B cell (primary cell): ENCODE results near the gene CPNE1.

Experiments used
- EZH2 ChIP-seq: IDR thresholded peaks from 2 replicates; pipeline ENCODE4 v1.6.1; 2012; ENCODE audit warnings: borderline replicate concordance, low read depth, mild to moderate bottlenecking, moderate library complexity, low read length; ENCODE audit not compliant: insufficient read depth, poor library complexity, severe bottlenecking
- TF ChIP-seq, protein P1 (sequence below): fragments of 200-600 bp; IDR thresholded peaks from one replicate; pipeline ENCODE4 v1.8.0; 2022; ENCODE audit warnings: antibody characterized with exemption, mild to moderate bottlenecking

- TF ChIP-seq, protein P1, sequence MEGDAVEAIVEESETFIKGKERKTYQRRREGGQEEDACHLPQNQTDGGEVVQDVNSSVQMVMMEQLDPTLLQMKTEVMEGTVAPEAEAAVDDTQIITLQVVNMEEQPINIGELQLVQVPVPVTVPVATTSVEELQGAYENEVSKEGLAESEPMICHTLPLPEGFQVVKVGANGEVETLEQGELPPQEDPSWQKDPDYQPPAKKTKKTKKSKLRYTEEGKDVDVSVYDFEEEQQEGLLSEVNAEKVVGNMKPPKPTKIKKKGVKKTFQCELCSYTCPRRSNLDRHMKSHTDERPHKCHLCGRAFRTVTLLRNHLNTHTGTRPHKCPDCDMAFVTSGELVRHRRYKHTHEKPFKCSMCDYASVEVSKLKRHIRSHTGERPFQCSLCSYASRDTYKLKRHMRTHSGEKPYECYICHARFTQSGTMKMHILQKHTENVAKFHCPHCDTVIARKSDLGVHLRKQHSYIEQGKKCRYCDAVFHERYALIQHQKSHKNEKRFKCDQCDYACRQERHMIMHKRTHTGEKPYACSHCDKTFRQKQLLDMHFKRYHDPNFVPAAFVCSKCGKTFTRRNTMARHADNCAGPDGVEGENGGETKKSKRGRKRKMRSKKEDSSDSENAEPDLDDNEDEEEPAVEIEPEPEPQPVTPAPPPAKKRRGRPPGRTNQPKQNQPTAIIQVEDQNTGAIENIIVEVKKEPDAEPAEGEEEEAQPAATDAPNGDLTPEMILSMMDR, result no peak
- no peak for TF ChIP-seq EZH2
These were observed 68.8 kb downstream of the CPNE1 start for GRCh38 chr20:35595901-35596300.
